ENCODE data around the gene NES.

DNA sequence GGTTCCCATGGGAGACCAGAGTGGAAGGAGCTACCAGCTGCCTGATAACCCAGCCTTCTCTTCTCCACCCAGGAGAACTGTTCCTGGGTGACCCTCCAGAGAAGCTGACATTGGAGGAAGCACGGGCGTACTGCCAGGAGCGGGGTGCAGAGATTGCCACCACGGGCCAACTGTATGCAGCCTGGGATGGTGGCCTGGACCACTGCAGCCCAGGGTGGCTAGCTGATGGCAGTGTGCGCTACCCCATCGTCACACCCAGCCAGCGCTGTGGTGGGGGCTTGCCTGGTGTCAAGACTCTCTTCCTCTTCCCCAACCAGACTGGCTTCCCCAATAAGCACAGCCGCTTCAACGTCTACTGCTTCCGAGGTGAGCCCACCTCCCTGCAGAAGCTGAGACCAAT lies 28.7 kb downstream of the NES start:
- TF ChIP-seq PPARA (CRISPR knock-in tag; IDR thresholded peaks at IDR 0.05; ENCODE audit: borderline replicate concordance) (no peak), ARNTL (CRISPR knock-in tag; IDR thresholded peaks at IDR 0.05; ENCODE audit: borderline replicate concordance, low read depth) (no peak), RARB (CRISPR knock-in tag; IDR thresholded peaks at IDR 0.05) (no peak), ZFP3 (CRISPR knock-in tag; IDR thresholded peaks at IDR 0.05) (no peak), CSDC2 (CRISPR knock-in tag; IDR thresholded peaks at IDR 0.05) (no peak), ESRRG (CRISPR knock-in tag; IDR thresholded peaks at IDR 0.05) (no peak), GLIS3 (CRISPR knock-in tag; IDR thresholded peaks at IDR 0.05) (no peak), TCF4 (CRISPR knock-in tag; IDR thresholded peaks at IDR 0.05; ENCODE audit: borderline replicate concordance) (no peak), TOX (CRISPR knock-in tag; IDR thresholded peaks at IDR 0.05; ENCODE audit: borderline replicate concordance) (no peak)
- TF ChIP-seq, protein P1, sequence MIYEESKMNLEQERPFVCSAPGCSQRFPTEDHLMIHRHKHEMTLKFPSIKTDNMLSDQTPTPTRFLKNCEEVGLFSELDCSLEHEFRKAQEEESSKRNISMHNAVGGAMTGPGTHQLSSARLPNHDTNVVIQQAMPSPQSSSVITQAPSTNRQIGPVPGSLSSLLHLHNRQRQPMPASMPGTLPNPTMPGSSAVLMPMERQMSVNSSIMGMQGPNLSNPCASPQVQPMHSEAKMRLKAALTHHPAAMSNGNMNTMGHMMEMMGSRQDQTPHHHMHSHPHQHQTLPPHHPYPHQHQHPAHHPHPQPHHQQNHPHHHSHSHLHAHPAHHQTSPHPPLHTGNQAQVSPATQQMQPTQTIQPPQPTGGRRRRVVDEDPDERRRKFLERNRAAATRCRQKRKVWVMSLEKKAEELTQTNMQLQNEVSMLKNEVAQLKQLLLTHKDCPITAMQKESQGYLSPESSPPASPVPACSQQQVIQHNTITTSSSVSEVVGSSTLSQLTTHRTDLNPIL (CRISPR knock-in tag; IDR thresholded peaks at IDR 0.05; ENCODE audit: low read depth) = no peak
- TF ChIP-seq, protein P2, sequence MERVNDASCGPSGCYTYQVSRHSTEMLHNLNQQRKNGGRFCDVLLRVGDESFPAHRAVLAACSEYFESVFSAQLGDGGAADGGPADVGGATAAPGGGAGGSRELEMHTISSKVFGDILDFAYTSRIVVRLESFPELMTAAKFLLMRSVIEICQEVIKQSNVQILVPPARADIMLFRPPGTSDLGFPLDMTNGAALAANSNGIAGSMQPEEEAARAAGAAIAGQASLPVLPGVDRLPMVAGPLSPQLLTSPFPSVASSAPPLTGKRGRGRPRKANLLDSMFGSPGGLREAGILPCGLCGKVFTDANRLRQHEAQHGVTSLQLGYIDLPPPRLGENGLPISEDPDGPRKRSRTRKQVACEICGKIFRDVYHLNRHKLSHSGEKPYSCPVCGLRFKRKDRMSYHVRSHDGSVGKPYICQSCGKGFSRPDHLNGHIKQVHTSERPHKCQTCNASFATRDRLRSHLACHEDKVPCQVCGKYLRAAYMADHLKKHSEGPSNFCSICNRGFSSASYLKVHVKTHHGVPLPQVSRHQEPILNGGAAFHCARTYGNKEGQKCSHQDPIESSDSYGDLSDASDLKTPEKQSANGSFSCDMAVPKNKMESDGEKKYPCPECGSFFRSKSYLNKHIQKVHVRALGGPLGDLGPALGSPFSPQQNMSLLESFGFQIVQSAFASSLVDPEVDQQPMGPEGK (CRISPR knock-in tag; IDR thresholded peaks at IDR 0.05; ENCODE audit: borderline replicate concordance) = no peak
